SK-N-SH treated with all-trans-retinoic acid at 6 μM for 48 hours (cell line): ENCODE data around the gene DCTN2.

Experiments used
- ATAC-seq: fragments of 200-7000 bp; cut with Tn5 transposase; 3 replicates; pipeline ENCODE4 v1.9.1; 2020; ENCODE audit warnings: mild to moderate bottlenecking, moderate library complexity
- ARNTL ChIP-seq: fragments of 450-650 bp; formaldehyde crosslinking; IDR thresholded peaks from 2 replicates; pipeline ENCODE4 v1.5.0; 2020; ENCODE audit warnings: low read depth, mild to moderate bottlenecking, moderate library complexity, borderline replicate concordance
- BACH2 ChIP-seq: fragments of 250-450 bp; sonication (Bioruptor Pico); IDR thresholded peaks from 2 replicates; pipeline ENCODE4 v1.9.0; 2021; ENCODE audit warnings: mild to moderate bottlenecking, borderline replicate concordance
- CSDC2 ChIP-seq: fragments of 250-450 bp; sonication (Bioruptor Pico); IDR thresholded peaks from 2 replicates; pipeline ENCODE4 v1.5.0; 2020; ENCODE audit warnings: mild to moderate bottlenecking, moderate library complexity
- GLIS3 ChIP-seq: fragments of 250-450 bp; sonication (Bioruptor Pico); IDR thresholded peaks from 2 replicates; pipeline ENCODE4 v1.5.0; 2020; ENCODE audit warnings: mild to moderate bottlenecking, moderate library complexity
- PPARA ChIP-seq: fragments of 250-450 bp; sonication (Bioruptor Pico); IDR thresholded peaks from 2 replicates; pipeline ENCODE4 v1.5.0; 2020; ENCODE audit warnings: mild to moderate bottlenecking, borderline replicate concordance
- SNAI2 ChIP-seq: fragments of 250-450 bp; sonication (Bioruptor Pico); IDR thresholded peaks from 2 replicates; pipeline ENCODE4 v1.5.0; 2020; ENCODE audit warnings: mild to moderate bottlenecking, moderate library complexity
- TOX ChIP-seq: fragments of 250-450 bp; sonication (Bioruptor Pico); IDR thresholded peaks from 2 replicates; pipeline ENCODE4 v1.8.0; 2021; ENCODE audit warnings: mild to moderate bottlenecking, moderate library complexity, borderline replicate concordance
- ZC3H10 ChIP-seq: fragments of 250-450 bp; sonication (Bioruptor Pico); IDR thresholded peaks from 2 replicates; pipeline ENCODE4 v1.5.1; 2021; ENCODE audit warnings: mild to moderate bottlenecking, moderate library complexity
- ZFP3 ChIP-seq: fragments of 250-450 bp; sonication (Bioruptor Pico); IDR thresholded peaks from 2 replicates; pipeline ENCODE4 v1.5.0; 2020; ENCODE audit warnings: mild to moderate bottlenecking, moderate library complexity
- ZFP30 ChIP-seq: fragments of 450-650 bp; formaldehyde crosslinking; IDR thresholded peaks from 2 replicates; pipeline ENCODE4 v1.5.0; 2022; ENCODE audit warnings: mild to moderate bottlenecking, moderate library complexity
- ZNF565 ChIP-seq: fragments of 450-650 bp; formaldehyde crosslinking; conservative IDR thresholded peaks from 2 replicates; pipeline ENCODE4 v1.5.0; 2020; ENCODE audit warnings: low read depth, mild to moderate bottlenecking, moderate library complexity
- ZNF70 ChIP-seq: fragments of 450-650 bp; formaldehyde crosslinking; IDR thresholded peaks from 2 replicates; pipeline ENCODE4 v1.5.0; 2020; ENCODE audit warnings: mild to moderate bottlenecking, moderate library complexity
- ZNF8 ChIP-seq: fragments of 450-650 bp; formaldehyde crosslinking; IDR thresholded peaks from 2 replicates; pipeline ENCODE4 v1.5.0; 2020; ENCODE audit warnings: mild to moderate bottlenecking, moderate library complexity
- TF ChIP-seq, protein P1 (sequence below): fragments of 250-450 bp; sonication (Bioruptor Pico); IDR thresholded peaks from 2 replicates; pipeline ENCODE4 v1.8.0; 2021; ENCODE audit warnings: low read depth, mild to moderate bottlenecking, moderate library complexity, borderline replicate concordance
- TF ChIP-seq, protein P2 (sequence below): fragments of 250-450 bp; sonication (Bioruptor Pico); IDR thresholded peaks from 2 replicates; pipeline ENCODE4 v1.5.0; 2020; ENCODE audit warnings: mild to moderate bottlenecking, moderate library complexity
- TF ChIP-seq, protein P3 (sequence below): fragments of 250-450 bp; sonication (Bioruptor Pico); IDR thresholded peaks from 2 replicates; pipeline ENCODE4 v1.8.0; 2020; ENCODE audit warnings: mild to moderate bottlenecking, moderate library complexity, borderline replicate concordance
- TF ChIP-seq, protein P4 (sequence below): fragments of 250-450 bp; sonication (Bioruptor Pico); IDR thresholded peaks from 2 replicates; pipeline ENCODE4 v1.5.1; 2020; ENCODE audit warnings: low read depth, mild to moderate bottlenecking, moderate library complexity

DCTN2 gene

DNA sequence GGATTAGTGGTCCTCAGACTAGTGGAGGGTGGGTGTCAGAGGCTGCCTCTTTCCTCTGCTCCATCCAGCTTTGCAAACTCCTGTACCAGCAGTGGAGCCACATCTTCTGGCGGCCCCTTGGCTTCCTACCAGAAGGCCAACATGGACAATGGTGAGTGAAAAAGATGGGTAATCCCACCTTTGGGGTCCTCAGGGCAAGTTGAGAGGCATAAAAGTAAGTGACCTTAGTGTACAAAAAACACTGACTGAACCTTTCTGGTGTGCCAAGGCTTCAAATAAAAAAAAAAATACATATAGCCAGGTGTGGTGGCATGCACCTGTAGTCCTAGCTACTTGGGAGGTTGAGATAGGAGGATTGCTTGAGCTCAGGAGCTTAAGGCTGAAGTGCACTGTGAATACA is 34.8 kb upstream of the DCTN2 start:
- no peak for ATAC-seq
- TF ChIP-seq, protein P1, sequence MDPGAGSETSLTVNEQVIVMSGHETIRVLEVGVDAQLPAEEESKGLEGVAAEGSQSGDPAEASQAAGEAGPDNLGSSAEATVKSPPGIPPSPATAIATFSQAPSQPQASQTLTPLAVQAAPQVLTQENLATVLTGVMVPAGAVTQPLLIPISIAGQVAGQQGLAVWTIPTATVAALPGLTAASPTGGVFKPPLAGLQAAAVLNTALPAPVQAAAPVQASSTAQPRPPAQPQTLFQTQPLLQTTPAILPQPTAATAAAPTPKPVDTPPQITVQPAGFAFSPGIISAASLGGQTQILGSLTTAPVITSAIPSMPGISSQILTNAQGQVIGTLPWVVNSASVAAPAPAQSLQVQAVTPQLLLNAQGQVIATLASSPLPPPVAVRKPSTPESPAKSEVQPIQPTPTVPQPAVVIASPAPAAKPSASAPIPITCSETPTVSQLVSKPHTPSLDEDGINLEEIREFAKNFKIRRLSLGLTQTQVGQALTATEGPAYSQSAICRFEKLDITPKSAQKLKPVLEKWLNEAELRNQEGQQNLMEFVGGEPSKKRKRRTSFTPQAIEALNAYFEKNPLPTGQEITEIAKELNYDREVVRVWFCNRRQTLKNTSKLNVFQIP (CRISPR knock-in tag): no peak
- TF ChIP-seq, protein P2, sequence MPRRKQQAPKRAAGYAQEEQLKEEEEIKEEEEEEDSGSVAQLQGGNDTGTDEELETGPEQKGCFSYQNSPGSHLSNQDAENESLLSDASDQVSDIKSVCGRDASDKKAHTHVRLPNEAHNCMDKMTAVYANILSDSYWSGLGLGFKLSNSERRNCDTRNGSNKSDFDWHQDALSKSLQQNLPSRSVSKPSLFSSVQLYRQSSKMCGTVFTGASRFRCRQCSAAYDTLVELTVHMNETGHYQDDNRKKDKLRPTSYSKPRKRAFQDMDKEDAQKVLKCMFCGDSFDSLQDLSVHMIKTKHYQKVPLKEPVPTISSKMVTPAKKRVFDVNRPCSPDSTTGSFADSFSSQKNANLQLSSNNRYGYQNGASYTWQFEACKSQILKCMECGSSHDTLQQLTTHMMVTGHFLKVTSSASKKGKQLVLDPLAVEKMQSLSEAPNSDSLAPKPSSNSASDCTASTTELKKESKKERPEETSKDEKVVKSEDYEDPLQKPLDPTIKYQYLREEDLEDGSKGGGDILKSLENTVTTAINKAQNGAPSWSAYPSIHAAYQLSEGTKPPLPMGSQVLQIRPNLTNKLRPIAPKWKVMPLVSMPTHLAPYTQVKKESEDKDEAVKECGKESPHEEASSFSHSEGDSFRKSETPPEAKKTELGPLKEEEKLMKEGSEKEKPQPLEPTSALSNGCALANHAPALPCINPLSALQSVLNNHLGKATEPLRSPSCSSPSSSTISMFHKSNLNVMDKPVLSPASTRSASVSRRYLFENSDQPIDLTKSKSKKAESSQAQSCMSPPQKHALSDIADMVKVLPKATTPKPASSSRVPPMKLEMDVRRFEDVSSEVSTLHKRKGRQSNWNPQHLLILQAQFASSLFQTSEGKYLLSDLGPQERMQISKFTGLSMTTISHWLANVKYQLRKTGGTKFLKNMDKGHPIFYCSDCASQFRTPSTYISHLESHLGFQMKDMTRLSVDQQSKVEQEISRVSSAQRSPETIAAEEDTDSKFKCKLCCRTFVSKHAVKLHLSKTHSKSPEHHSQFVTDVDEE (CRISPR knock-in tag): no peak
- no peak for TF ChIP-seq GLIS3 (CRISPR knock-in tag)
- TF ChIP-seq PPARA (CRISPR knock-in tag): no peak
- TF ChIP-seq, protein P3, sequence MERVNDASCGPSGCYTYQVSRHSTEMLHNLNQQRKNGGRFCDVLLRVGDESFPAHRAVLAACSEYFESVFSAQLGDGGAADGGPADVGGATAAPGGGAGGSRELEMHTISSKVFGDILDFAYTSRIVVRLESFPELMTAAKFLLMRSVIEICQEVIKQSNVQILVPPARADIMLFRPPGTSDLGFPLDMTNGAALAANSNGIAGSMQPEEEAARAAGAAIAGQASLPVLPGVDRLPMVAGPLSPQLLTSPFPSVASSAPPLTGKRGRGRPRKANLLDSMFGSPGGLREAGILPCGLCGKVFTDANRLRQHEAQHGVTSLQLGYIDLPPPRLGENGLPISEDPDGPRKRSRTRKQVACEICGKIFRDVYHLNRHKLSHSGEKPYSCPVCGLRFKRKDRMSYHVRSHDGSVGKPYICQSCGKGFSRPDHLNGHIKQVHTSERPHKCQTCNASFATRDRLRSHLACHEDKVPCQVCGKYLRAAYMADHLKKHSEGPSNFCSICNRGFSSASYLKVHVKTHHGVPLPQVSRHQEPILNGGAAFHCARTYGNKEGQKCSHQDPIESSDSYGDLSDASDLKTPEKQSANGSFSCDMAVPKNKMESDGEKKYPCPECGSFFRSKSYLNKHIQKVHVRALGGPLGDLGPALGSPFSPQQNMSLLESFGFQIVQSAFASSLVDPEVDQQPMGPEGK (CRISPR knock-in tag): no peak
- TF ChIP-seq CSDC2 (CRISPR knock-in tag): no peak
- TF ChIP-seq, all 23 proteins: peak for 0

DNA sequence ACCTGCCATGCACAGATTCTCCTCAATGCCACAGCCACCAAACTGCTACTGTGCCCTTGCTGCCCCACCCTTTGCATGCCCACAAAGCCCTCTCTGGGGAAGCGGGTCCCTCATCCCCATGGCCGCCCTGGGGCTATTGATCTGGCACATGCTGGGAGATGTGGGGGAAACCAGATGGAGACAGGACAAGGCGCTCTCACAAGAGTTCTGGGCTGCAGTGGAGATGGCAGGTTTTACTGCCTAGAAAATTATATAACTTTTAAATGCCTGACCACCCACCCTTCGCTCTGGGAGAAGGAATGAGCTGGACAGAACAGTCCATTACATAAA is 33.4 kb upstream of the DCTN2 start:
- ATAC-seq: no peak
- no peak for TF ChIP-seq TOX (CRISPR knock-in tag)
- TF ChIP-seq, protein P3 (CRISPR knock-in tag): no peak
- TF ChIP-seq ZNF8 (CRISPR knock-in tag): no peak
- TF ChIP-seq, protein P2 (CRISPR knock-in tag): no peak
- no peak for TF ChIP-seq ZNF70 (CRISPR knock-in tag)
- TF ChIP-seq ARNTL (CRISPR knock-in tag): no peak
- TF ChIP-seq CSDC2 (CRISPR knock-in tag): no peak
- TF ChIP-seq BACH2 (CRISPR knock-in tag): no peak
- TF ChIP-seq ZFP30 (CRISPR knock-in tag): no peak
- no peak for TF ChIP-seq PPARA (CRISPR knock-in tag)
- no peak for TF ChIP-seq SNAI2
- TF ChIP-seq ZFP3: no peak
- no peak for TF ChIP-seq GLIS3 (CRISPR knock-in tag)
- no peak for TF ChIP-seq ZC3H10
- TF ChIP-seq, protein P4, sequence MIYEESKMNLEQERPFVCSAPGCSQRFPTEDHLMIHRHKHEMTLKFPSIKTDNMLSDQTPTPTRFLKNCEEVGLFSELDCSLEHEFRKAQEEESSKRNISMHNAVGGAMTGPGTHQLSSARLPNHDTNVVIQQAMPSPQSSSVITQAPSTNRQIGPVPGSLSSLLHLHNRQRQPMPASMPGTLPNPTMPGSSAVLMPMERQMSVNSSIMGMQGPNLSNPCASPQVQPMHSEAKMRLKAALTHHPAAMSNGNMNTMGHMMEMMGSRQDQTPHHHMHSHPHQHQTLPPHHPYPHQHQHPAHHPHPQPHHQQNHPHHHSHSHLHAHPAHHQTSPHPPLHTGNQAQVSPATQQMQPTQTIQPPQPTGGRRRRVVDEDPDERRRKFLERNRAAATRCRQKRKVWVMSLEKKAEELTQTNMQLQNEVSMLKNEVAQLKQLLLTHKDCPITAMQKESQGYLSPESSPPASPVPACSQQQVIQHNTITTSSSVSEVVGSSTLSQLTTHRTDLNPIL: no peak
- TF ChIP-seq ZNF565: no peak
